HepG2 (cell line): ENCODE results near the gene PRKAR2B. TPM values are rescaled to one million over a fixed set of nuclear protein-coding genes. Genes with fewer than 3 reads are reported as not detected.

ENCODE experiments used
- CBX5 ChIP-seq: sonication (generic); formaldehyde crosslinking; IDR thresholded peaks from 2 replicates; pipeline ENCODE4 v1.4.0; 2020; ENCODE audit warnings: missing genetic modification reagents, borderline replicate concordance
- EZH2 ChIP-seq: conservative IDR thresholded peaks from 2 replicates; pipeline ENCODE4 v1.6.1; 2012; ENCODE audit warnings: mild to moderate bottlenecking, low read depth, low read length, moderate library complexity
- RAD51 ChIP-seq: fragments of 450-650 bp; IDR thresholded peaks from 2 replicates; pipeline ENCODE4 v1.6.1; 2016; ENCODE audit warnings: borderline replicate concordance
- U2AF2 ChIP-seq: fragments of 200-400 bp; formaldehyde crosslinking; IDR thresholded peaks from 2 replicates; pipeline ENCODE4 v1.6.1; 2017; ENCODE audit warnings: low read depth, mild to moderate bottlenecking, low read length
- ZFP36 ChIP-seq: fragments of 150-350 bp; IDR thresholded peaks from 2 replicates; pipeline ENCODE4 v1.6.1; 2018; ENCODE audit warnings: borderline replicate concordance, low read length, low read depth; ENCODE audit not compliant: partially characterized antibody
- ZFP37 ChIP-seq: sonication (generic); formaldehyde crosslinking; IDR thresholded peaks from 2 replicates; pipeline ENCODE4 v1.4.0; 2020; ENCODE audit warnings: missing genetic modification reagents, borderline replicate concordance
- ZNF138 ChIP-seq: sonication (generic); formaldehyde crosslinking; IDR thresholded peaks from 2 replicates; pipeline ENCODE4 v1.5.0; 2020; ENCODE audit warnings: mild to moderate bottlenecking, low read depth, missing genetic modification reagents
- ZNF160 ChIP-seq: sonication (generic); formaldehyde crosslinking; IDR thresholded peaks from 2 replicates; pipeline ENCODE4 v1.8.0; 2022; ENCODE audit warnings: mild to moderate bottlenecking, inconsistent platforms, missing genetic modification reagents
- ZNF335 ChIP-seq: sonication (generic); formaldehyde crosslinking; IDR thresholded peaks from 2 replicates; pipeline ENCODE4 v1.4.0; 2020; ENCODE audit warnings: missing genetic modification reagents
- ZNF644 ChIP-seq: IDR thresholded peaks from 2 replicates; pipeline ENCODE4 v1.6.1; 2016; ENCODE audit warnings: low read depth
- polyA plus RNA-seq, 8 experiments: library from polyadenylated mRNA; depleted of rRNA in 3 of 8; stranded (reverse) in 7 of 8; unstranded in 1 of 8; fragments of >200 nt; fragmentation: Illumina TruSeq in 4 of 8; extraction: Trizol in 4 of 8; gene quantifications; 2 replicates each; pipeline versions ENCODE4 v1.2.1 to v1.2.3, GENCODE V29; 2011 to 2016; ENCODE audit warnings: low read depth in 4 of 8, missing spikeins in 1 of 8, mixed read lengths in 1 of 8; ENCODE audit not compliant: insufficient read depth in 1 of 8
- total RNA-seq, 5 experiments: library from RNA; depleted of rRNA; stranded (reverse); fragments of >200 nt; fragmentation: Illumina TruSeq; extraction: Trizol; gene quantifications; 2 replicates each; pipeline ENCODE4 v1.2.3, GENCODE V29; 2016; ENCODE audit warnings: low read depth in 1 of 5
- TF ChIP-seq, protein P1 (sequence below): sonication (generic); formaldehyde crosslinking; IDR thresholded peaks from 2 replicates; pipeline ENCODE4 v1.4.0; 2020; ENCODE audit warnings: low read depth, missing genetic modification reagents
- TF ChIP-seq, protein P2 (sequence below): IDR thresholded peaks from 2 replicates; pipeline ENCODE4 v1.6.1; 2018; ENCODE audit warnings: missing genetic modification reagents
- TF ChIP-seq, protein P3 (sequence below): sonication (generic); formaldehyde crosslinking; IDR thresholded peaks from 2 replicates; pipeline ENCODE4 v1.4.0; 2020; ENCODE audit warnings: missing genetic modification reagents, borderline replicate concordance
- TF ChIP-seq, protein P4 (sequence below): sonication (generic); formaldehyde crosslinking; IDR thresholded peaks from 2 replicates; pipeline ENCODE4 v1.8.0; 2022; ENCODE audit warnings: mild to moderate bottlenecking, missing genetic modification reagents, borderline replicate concordance
- TF ChIP-seq, protein P5 (sequence below): sonication (generic); formaldehyde crosslinking; IDR thresholded peaks from 2 replicates; pipeline ENCODE4 v1.8.0; 2022; ENCODE audit warnings: low read depth, missing genetic modification reagents
- TF ChIP-seq, protein P6 (sequence below): sonication (generic); formaldehyde crosslinking; IDR thresholded peaks from 2 replicates; pipeline ENCODE4 v1.4.0; 2020; ENCODE audit warnings: mild to moderate bottlenecking, missing genetic modification reagents

Gene PRKAR2B
- total and polyA plus RNA-seq, 2 of the 13 experiments (the other 11 are each of a cell fraction or from before 2014, with no cell fraction given): not detected

DNA sequence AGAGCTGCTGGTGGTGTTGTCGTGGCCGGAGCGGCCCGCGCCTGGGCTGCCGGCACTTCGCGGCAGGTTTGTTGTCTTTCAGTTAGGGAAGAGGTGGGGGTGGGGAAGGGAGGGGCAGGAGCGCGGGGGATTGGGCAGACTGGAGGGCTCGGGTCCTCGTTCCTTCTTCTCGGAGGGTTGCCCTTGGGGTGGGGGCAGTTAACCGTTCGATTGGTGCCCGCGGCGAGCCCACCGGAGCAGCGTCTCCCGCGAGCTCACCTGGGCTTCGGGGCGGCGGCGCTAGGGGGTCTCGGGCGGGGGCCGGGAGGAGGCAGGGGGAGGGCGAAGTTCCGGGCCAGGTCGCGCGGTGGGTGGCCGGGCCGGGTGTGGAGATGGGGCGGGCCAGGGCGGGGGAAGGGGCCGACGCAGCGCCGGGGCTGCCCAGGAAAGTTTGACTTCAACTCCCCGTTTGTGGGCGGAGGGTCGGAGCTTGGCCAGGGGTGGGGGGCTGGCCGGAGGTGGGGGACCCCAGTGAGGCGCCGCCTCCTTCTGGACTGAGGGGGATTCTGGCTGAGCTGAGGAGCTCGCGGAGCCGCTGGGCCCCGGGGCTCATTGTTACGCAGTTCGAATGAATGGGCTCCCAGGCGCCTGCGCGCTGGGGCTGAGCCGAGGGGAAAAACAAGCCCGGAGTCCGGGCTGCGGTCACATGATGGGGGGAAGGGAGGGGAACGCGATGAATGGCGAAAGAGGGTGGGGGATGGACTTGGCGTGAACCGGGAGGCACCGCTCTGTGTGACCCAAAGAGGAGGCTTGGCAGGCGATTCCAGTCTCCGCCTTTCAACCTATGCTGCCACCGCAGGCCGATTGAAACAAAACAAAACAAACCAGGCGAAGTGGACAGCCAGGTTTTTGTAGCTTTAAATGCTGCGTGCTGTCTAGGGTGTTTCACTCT, 124.9 kb downstream of the PRKAR2B start (continued):
- TF ChIP-seq, protein P1, sequence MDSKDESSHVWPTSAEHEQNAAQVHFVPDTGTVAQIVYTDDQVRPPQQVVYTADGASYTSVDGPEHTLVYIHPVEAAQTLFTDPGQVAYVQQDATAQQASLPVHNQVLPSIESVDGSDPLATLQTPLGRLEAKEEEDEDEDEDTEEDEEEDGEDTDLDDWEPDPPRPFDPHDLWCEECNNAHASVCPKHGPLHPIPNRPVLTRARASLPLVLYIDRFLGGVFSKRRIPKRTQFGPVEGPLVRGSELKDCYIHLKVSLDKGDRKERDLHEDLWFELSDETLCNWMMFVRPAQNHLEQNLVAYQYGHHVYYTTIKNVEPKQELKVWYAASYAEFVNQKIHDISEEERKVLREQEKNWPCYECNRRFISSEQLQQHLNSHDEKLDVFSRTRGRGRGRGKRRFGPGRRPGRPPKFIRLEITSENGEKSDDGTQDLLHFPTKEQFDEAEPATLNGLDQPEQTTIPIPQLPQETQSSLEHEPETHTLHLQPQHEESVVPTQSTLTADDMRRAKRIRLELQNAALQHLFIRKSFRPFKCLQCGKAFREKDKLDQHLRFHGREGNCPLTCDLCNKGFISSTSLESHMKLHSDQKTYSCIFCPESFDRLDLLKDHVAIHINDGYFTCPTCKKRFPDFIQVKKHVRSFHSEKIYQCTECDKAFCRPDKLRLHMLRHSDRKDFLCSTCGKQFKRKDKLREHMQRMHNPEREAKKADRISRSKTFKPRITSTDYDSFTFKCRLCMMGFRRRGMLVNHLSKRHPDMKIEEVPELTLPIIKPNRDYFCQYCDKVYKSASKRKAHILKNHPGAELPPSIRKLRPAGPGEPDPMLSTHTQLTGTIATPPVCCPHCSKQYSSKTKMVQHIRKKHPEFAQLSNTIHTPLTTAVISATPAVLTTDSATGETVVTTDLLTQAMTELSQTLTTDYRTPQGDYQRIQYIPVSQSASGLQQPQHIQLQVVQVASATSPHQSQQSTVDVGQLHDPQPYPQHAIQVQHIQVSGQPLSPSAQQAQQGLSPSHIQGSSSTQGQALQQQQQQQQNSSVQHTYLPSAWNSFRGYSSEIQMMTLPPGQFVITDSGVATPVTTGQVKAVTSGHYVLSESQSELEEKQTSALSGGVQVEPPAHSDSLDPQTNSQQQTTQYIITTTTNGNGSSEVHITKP (CRISPR knock-in tag): no peak
- TF ChIP-seq RAD51 (peak; percentile 85), ZFP37 (CRISPR knock-in tag) (no peak), ZFP36 (no peak), ZNF335 (peak; percentile 63; the same call in 1 of the 2 replicates), ZNF644 (CRISPR knock-in tag) (no peak), EZH2 (no peak), U2AF2 (peak; percentile 71; the same call in 1 of the 2 replicates), CBX5 (CRISPR knock-in tag) (peak; percentile 95; the same call in 1 of the 2 replicates), ZNF160 (CRISPR knock-in tag) (no peak), ZNF138 (CRISPR knock-in tag) (no peak)
- TF ChIP-seq, protein P2, sequence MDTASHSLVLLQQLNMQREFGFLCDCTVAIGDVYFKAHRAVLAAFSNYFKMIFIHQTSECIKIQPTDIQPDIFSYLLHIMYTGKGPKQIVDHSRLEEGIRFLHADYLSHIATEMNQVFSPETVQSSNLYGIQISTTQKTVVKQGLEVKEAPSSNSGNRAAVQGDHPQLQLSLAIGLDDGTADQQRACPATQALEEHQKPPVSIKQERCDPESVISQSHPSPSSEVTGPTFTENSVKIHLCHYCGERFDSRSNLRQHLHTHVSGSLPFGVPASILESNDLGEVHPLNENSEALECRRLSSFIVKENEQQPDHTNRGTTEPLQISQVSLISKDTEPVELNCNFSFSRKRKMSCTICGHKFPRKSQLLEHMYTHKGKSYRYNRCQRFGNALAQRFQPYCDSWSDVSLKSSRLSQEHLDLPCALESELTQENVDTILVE (CRISPR knock-in tag): peak; percentile 67
- TF ChIP-seq, protein P3, sequence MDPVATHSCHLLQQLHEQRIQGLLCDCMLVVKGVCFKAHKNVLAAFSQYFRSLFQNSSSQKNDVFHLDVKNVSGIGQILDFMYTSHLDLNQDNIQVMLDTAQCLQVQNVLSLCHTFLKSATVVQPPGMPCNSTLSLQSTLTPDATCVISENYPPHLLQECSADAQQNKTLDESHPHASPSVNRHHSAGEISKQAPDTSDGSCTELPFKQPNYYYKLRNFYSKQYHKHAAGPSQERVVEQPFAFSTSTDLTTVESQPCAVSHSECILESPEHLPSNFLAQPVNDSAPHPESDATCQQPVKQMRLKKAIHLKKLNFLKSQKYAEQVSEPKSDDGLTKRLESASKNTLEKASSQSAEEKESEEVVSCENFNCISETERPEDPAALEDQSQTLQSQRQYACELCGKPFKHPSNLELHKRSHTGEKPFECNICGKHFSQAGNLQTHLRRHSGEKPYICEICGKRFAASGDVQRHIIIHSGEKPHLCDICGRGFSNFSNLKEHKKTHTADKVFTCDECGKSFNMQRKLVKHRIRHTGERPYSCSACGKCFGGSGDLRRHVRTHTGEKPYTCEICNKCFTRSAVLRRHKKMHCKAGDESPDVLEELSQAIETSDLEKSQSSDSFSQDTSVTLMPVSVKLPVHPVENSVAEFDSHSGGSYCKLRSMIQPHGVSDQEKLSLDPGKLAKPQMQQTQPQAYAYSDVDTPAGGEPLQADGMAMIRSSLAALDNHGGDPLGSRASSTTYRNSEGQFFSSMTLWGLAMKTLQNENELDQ: no peak
- TF ChIP-seq, protein P4, sequence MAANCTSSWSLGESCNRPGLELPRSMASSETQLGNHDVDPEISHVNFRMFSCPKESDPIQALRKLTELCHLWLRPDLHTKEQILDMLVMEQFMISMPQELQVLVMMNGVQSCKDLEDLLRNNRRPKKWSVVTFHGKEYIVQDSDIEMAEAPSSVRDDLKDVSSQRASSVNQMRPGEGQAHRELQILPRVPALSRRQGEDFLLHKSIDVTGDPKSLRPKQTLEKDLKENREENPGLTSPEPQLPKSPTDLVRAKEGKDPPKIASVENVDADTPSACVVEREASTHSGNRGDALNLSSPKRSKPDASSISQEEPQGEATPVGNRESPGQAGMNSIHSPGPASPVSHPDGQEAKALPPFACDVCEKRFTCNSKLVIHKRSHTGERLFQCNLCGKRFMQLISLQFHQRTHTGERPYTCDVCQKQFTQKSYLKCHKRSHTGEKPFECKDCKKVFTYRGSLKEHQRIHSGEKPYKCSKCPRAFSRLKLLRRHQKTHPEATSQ: 0 out of 2 replicates have a peak, but pooled peaks have one; percentile 52
- TF ChIP-seq, protein P5, sequence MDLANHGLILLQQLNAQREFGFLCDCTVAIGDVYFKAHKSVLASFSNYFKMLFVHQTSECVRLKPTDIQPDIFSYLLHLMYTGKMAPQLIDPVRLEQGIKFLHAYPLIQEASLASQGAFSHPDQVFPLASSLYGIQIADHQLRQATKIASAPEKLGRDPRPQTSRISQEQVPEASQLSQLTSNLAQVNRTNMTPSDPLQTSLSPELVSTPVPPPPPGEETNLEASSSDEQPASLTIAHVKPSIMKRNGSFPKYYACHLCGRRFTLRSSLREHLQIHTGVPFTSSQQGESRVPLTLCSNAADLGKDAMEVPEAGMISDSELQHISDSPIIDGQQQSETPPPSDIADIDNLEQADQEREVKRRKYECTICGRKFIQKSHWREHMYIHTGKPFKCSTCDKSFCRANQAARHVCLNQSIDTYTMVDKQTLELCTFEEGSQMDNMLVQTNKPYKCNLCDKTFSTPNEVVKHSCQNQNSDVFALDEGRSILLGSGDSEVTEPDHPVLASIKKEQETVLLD: peak; percentile 74
- TF ChIP-seq, protein P6, sequence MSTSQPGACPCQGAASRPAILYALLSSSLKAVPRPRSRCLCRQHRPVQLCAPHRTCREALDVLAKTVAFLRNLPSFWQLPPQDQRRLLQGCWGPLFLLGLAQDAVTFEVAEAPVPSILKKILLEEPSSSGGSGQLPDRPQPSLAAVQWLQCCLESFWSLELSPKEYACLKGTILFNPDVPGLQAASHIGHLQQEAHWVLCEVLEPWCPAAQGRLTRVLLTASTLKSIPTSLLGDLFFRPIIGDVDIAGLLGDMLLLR (CRISPR knock-in tag): no peak
